HepG2 (cell line): ENCODE results near the gene MPV17L2. TPM values are rescaled to one million over a fixed set of nuclear protein-coding genes. Genes with fewer than 3 reads are reported as not detected.

Experiments used
- ATAC-seq: fragments of 200-7000 bp; cut with Tn5 transposase; 3 replicates; pipeline ENCODE4 v1.9.1; 2020; ENCODE audit warnings: mild to moderate bottlenecking, moderate library complexity
- BruUV-seq: library from RNA; stranded (reverse); fragments of 400-500 nt; replicated peaks from 2 replicates; lab custom pipeline; 2021; lab: Mats Ljungman, UMichigan
- CTCF ChIA-PET: fragments of 300-600 bp; formaldehyde crosslinking; extraction: SDS; loops from one replicate; lab custom pipeline; 2021; ENCODE audit warnings: low total read pairs, inconsistent platforms, low intra/inter-chr PET ratio; lab: Yijun Ruan, JAX
- POLR2A ChIA-PET: fragments of 350-600 bp; sonication (Branson Sonifier 250); formaldehyde crosslinking; loops from one replicate; lab custom pipeline; 2020; ENCODE audit warnings: antibody characterized with exemption, inconsistent platforms; lab: Yijun Ruan, JAX
- DNase-seq: peaks from one replicate; pipeline ENCODE4 v3.0.0-alpha.2; 2015; ENCODE audit warnings: low spot score
- FAIRE-seq: peaks from 3 replicates; lab custom pipeline; 2011; peaks lifted over from hg19 to GRCh38; lab: Jason Lieb, UNC
- H2AFZ ChIP-seq: one replicate; pipeline ENCODE4 v1.6.1; 2011; ENCODE audit warnings: low read length, inconsistent platforms
- H3K27ac ChIP-seq: fragments of 300-600 bp; 3 replicates; pipeline ENCODE4 v1.8.0; 2011; ENCODE audit warnings: mixed run types, mild to moderate bottlenecking, mixed read lengths, low read length, inconsistent platforms; ENCODE audit not compliant: insufficient read depth; ENCODE audit errors: extremely low read length
- H3K27me3 ChIP-seq, 2 experiments: fragments of 200-600 bp in 1 of 2; 2 replicates in 1 of 2; 3 replicates in 1 of 2; pipeline versions ENCODE4 v1.6.0 to v1.8.0; 2011; ENCODE audit warnings: low read length in 2 of 2, mild to moderate bottlenecking in 2 of 2, moderate library complexity in 2 of 2, inconsistent platforms in 1 of 2; ENCODE audit not compliant: insufficient read depth in 2 of 2, control insufficient read depth in 1 of 2
- H3K36me3 ChIP-seq, 2 experiments: fragments of 200-600 bp in 1 of 2; replicated peaks in 1 of 2; 2 replicates in 1 of 2; 3 replicates in 1 of 2; pipeline versions ENCODE4 v1.5.1 to v1.8.0; 2011; ENCODE audit warnings: low read length in 2 of 2, inconsistent platforms in 1 of 2; ENCODE audit not compliant: insufficient read depth in 2 of 2, control insufficient read depth in 1 of 2
- H3K4me1 ChIP-seq: 2 replicates; pipeline ENCODE4 v1.5.1; 2012; ENCODE audit warnings: low read length, inconsistent platforms; ENCODE audit not compliant: insufficient read depth
- H3K4me2 ChIP-seq: 2 replicates; pipeline ENCODE4 v1.6.0; 2011; ENCODE audit warnings: low read depth, low read length, inconsistent platforms
- H3K4me3 ChIP-seq, 3 experiments: fragments of 200-600 bp in 1 of 3; sonication (generic), shearing (Covaris generic) in 1 of 3; replicated peaks in 1 of 3; 2 replicates each; pipeline ENCODE4 v1.5.1; 2011 to 2016; ENCODE audit warnings: low read length in 3 of 3, inconsistent platforms in 2 of 3, low read depth in 2 of 3, mild to moderate bottlenecking in 2 of 3, control low read depth in 1 of 3, mixed read lengths in 1 of 3; ENCODE audit not compliant: insufficient read depth in 1 of 3
- H3K79me2 ChIP-seq: one replicate; pipeline ENCODE4 v1.6.1; 2011; ENCODE audit warnings: low read length, inconsistent platforms; ENCODE audit not compliant: insufficient read depth
- H3K9ac ChIP-seq: 2 replicates; pipeline ENCODE4 v1.6.0; 2011; ENCODE audit warnings: mild to moderate bottlenecking, low read depth, low read length, inconsistent platforms; ENCODE audit not compliant: insufficient read depth
- H3K9me3 ChIP-seq: 2 replicates; pipeline ENCODE4 v1.5.1; 2012; ENCODE audit warnings: mild to moderate bottlenecking, low read length
- H4K20me1 ChIP-seq: 2 replicates; pipeline ENCODE4 v1.6.0; 2011; ENCODE audit warnings: inconsistent platforms, mild to moderate bottlenecking, low read length, moderate library complexity; ENCODE audit not compliant: insufficient read depth
- AGO2 ChIP-seq: fragments of 200-400 bp; formaldehyde crosslinking; optimal IDR thresholded peaks from 2 replicates; pipeline ENCODE3; 2017; ENCODE audit warnings: mild to moderate bottlenecking, low read depth, low read length, moderate library complexity
- ARNTL ChIP-seq: sonication (generic); formaldehyde crosslinking; IDR thresholded peaks from 2 replicates; pipeline ENCODE4 v1.4.0; 2020; ENCODE audit warnings: mild to moderate bottlenecking, missing genetic modification reagents
- HDAC1 ChIP-seq: sonication (generic); formaldehyde crosslinking; IDR thresholded peaks from 2 replicates; pipeline ENCODE4 v1.5.1; 2020; ENCODE audit warnings: mild to moderate bottlenecking, missing genetic modification reagents
- HES4 ChIP-seq: sonication (generic); formaldehyde crosslinking; IDR thresholded peaks from 2 replicates; pipeline ENCODE4 v1.9.0; 2021; ENCODE audit warnings: mild to moderate bottlenecking, missing genetic modification reagents, borderline replicate concordance
- SALL1 ChIP-seq: sonication (generic); formaldehyde crosslinking; IDR thresholded peaks from 2 replicates; pipeline ENCODE4 v1.8.0; 2022; ENCODE audit warnings: mild to moderate bottlenecking, missing genetic modification reagents
- TCF12 ChIP-seq, 2 experiments: fragments of 450-650 bp in 1 of 2; sonication (generic) in 1 of 2; formaldehyde crosslinking in 1 of 2; IDR thresholded peaks; 2 replicates each; pipeline versions ENCODE4 v1.6.1 to v1.8.0; 2017 to 2022; ENCODE audit warnings: antibody characterized with exemption in 1 of 2, mild to moderate bottlenecking in 1 of 2, missing genetic modification reagents in 1 of 2, moderate library complexity in 1 of 2
- ZFP1 ChIP-seq: IDR thresholded peaks from 2 replicates; pipeline ENCODE4 v1.6.1; 2016
- ZNF768 ChIP-seq: sonication (generic); formaldehyde crosslinking; IDR thresholded peaks from 2 replicates; pipeline ENCODE4 v1.4.0; 2020; ENCODE audit warnings: missing genetic modification reagents
- WGBS: methylation state at CpG from one replicate; pipeline ENCODE4 v1.1.6; 2017; ENCODE audit warnings: low lambda C conversion rate; 5-methylcytosine and 5-hydroxymethylcytosine counted together
- in situ Hi-C: cut with HindIII; loops from 2 replicates; pipeline ENCODE4 v1.10.0; 2017; ENCODE audit warnings: low pct_unique_long_range_greater_than_20kb; ENCODE audit not compliant: extremely low pct_ligation_motif_present
- intact Hi-C: fragments of 100-400 bp; cut with micrococcal nuclease; formaldehyde crosslinking; loops from one replicate; pipeline ENCODE4 v1.10.0; 2022; ENCODE audit not compliant: unreplicated experiment
- polyA plus RNA-seq, 8 experiments: library from polyadenylated mRNA; depleted of rRNA in 3 of 8; stranded (reverse) in 7 of 8; unstranded in 1 of 8; fragments of >200 nt; fragmentation: Illumina TruSeq in 4 of 8; extraction: Trizol in 4 of 8; gene quantifications; 2 replicates each; pipeline versions ENCODE4 v1.2.1 to v1.2.3, GENCODE V29; 2011 to 2016; ENCODE audit warnings: low read depth in 4 of 8, missing spikeins in 1 of 8, mixed read lengths in 1 of 8; ENCODE audit not compliant: insufficient read depth in 1 of 8
- total RNA-seq, 5 experiments: library from RNA; depleted of rRNA; stranded (reverse); fragments of >200 nt; fragmentation: Illumina TruSeq; extraction: Trizol; gene quantifications; 2 replicates each; pipeline ENCODE4 v1.2.3, GENCODE V29; 2016; ENCODE audit warnings: low read depth in 1 of 5
- TF ChIP-seq, protein P1 (sequence below): sonication (generic); formaldehyde crosslinking; IDR thresholded peaks from 2 replicates; pipeline ENCODE4 v1.5.1; 2020; ENCODE audit warnings: mild to moderate bottlenecking, missing genetic modification reagents, moderate library complexity
- TF ChIP-seq, protein P2 (sequence below), 2 experiments: sonication (generic) in 1 of 2; formaldehyde crosslinking in 1 of 2; IDR thresholded peaks; 2 replicates each; pipeline versions ENCODE4 v1.4.0 to v1.6.1; 2016 to 2020; ENCODE audit warnings: borderline replicate concordance in 1 of 2, low read depth in 1 of 2, mild to moderate bottlenecking in 1 of 2, missing genetic modification reagents in 1 of 2
- TF ChIP-seq, protein P3 (sequence below): sonication (generic); formaldehyde crosslinking; IDR thresholded peaks from 2 replicates; pipeline ENCODE4 v1.4.0; 2020; ENCODE audit warnings: mild to moderate bottlenecking, missing genetic modification reagents

Gene MPV17L2
- total and polyA plus RNA-seq, 2 of the 13 experiments (the other 11 are each of a cell fraction or from before 2014, with no cell fraction given) = 13.6 to 16.7 TPM

DNA sequence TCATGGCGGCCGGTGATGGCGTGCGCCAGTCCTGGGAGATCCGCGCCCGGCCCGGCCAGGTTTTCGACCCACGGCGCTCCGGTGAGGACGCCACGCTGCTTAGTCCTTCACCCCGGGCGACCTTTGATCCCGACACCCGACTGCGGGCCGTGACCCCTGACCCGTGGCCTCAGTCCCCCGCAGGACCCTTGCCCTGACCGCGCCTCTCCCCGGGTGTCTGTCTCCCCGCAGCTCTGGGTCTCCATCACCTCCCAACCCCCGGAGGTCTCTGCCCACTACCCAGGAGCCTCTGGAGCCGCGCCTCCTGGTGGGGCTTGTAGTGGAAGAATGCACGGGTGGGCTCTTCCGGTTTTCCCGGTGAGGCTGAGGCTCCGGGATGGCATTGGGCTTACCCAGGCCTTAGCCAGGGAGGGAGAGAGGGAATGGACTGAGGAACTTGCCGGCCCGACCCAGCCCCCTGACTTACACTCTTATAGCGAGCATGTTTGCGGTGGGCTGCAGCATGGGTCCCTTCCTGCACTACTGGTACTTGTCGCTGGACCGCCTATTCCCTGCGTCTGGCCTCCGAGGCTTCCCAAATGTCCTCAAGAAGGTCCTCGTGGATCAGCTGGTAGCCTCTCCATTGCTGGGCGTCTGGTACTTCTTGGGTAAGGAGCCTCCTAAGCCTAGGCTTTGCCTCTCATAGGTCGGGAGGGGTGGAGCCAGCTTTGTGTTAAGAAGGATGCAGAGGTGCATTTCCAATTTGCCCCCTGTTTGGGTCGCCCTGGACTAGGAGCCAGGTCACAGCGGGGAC lies 566 bp downstream of the MPV17L2 start:
- intact Hi-C loops = no loop called here
- BruUV-seq = TSS peak; percentile 73
- peak; percentile 8 for ATAC-seq
- TF ChIP-seq ZFP1 = no peak
- TF ChIP-seq ZNF768 = 0 out of 2 replicates have a peak, but pooled peaks have one; percentile 39
- peak; percentile 10; the same call in 1 of the 2 replicates for TF ChIP-seq SALL1 (CRISPR knock-in tag)
- no peak for TF ChIP-seq TCF12 (IDR thresholded peaks at IDR 0.05)
- 0 out of 2 replicates have a peak, but pooled peaks have one; percentile 32 for TF ChIP-seq TCF12 (CRISPR knock-in tag; IDR thresholded peaks at IDR 0.05)
- peak; percentile 45 for TF ChIP-seq HDAC1 (CRISPR knock-in tag)
- TF ChIP-seq, protein P1, sequence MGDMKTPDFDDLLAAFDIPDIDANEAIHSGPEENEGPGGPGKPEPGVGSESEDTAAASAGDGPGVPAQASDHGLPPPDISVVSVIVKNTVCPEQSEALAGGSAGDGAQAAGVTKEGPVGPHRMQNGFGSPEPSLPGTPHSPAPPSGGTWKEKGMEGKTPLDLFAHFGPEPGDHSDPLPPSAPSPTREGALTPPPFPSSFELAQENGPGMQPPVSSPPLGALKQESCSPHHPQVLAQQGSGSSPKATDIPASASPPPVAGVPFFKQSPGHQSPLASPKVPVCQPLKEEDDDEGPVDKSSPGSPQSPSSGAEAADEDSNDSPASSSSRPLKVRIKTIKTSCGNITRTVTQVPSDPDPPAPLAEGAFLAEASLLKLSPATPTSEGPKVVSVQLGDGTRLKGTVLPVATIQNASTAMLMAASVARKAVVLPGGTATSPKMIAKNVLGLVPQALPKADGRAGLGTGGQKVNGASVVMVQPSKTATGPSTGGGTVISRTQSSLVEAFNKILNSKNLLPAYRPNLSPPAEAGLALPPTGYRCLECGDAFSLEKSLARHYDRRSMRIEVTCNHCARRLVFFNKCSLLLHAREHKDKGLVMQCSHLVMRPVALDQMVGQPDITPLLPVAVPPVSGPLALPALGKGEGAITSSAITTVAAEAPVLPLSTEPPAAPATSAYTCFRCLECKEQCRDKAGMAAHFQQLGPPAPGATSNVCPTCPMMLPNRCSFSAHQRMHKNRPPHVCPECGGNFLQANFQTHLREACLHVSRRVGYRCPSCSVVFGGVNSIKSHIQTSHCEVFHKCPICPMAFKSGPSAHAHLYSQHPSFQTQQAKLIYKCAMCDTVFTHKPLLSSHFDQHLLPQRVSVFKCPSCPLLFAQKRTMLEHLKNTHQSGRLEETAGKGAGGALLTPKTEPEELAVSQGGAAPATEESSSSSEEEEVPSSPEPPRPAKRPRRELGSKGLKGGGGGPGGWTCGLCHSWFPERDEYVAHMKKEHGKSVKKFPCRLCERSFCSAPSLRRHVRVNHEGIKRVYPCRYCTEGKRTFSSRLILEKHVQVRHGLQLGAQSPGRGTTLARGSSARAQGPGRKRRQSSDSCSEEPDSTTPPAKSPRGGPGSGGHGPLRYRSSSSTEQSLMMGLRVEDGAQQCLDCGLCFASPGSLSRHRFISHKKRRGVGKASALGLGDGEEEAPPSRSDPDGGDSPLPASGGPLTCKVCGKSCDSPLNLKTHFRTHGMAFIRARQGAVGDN = peak; percentile 2
- TF ChIP-seq, protein P2, sequence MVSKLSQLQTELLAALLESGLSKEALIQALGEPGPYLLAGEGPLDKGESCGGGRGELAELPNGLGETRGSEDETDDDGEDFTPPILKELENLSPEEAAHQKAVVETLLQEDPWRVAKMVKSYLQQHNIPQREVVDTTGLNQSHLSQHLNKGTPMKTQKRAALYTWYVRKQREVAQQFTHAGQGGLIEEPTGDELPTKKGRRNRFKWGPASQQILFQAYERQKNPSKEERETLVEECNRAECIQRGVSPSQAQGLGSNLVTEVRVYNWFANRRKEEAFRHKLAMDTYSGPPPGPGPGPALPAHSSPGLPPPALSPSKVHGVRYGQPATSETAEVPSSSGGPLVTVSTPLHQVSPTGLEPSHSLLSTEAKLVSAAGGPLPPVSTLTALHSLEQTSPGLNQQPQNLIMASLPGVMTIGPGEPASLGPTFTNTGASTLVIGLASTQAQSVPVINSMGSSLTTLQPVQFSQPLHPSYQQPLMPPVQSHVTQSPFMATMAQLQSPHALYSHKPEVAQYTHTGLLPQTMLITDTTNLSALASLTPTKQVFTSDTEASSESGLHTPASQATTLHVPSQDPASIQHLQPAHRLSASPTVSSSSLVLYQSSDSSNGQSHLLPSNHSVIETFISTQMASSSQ (IDR thresholded peaks at IDR 0.05; ENCODE audit: low read depth) = no peak
- TF ChIP-seq, protein P2 (CRISPR knock-in tag; IDR thresholded peaks at IDR 0.05; ENCODE audit: borderline replicate concordance) = peak; percentile 35; the same call in 1 of the 2 replicates
- peak; percentile 48 for TF ChIP-seq AGO2
- TF ChIP-seq HES4 (CRISPR knock-in tag) = 0 out of 2 replicates have a peak, but pooled peaks have one; percentile 43
- TF ChIP-seq, protein P3, sequence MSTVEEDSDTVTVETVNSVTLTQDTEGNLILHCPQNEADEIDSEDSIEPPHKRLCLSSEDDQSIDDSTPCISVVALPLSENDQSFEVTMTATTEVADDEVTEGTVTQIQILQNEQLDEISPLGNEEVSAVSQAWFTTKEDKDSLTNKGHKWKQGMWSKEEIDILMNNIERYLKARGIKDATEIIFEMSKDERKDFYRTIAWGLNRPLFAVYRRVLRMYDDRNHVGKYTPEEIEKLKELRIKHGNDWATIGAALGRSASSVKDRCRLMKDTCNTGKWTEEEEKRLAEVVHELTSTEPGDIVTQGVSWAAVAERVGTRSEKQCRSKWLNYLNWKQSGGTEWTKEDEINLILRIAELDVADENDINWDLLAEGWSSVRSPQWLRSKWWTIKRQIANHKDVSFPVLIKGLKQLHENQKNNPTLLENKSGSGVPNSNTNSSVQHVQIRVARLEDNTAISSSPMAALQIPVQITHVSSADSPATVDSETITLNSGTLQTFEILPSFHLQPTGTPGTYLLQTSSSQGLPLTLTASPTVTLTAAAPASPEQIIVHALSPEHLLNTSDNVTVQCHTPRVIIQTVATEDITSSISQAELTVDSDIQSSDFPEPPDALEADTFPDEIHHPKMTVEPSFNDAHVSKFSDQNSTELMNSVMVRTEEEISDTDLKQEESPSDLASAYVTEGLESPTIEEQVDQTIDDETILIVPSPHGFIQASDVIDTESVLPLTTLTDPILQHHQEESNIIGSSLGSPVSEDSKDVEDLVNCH (CRISPR knock-in tag) = no peak
- TF ChIP-seq ARNTL (CRISPR knock-in tag) = 0 out of 2 replicates have a peak, but pooled peaks have one; percentile 28

More for the DNA sequence above, 566 bp downstream of the MPV17L2 start:
- WGBS = 17% methylated on average over 13 of the region's 46 CpGs
- no peaks in the 10 kb centered on the region for H4K20me1 ChIP-seq
- ChIA-PET POLR2A (interaction anchor here (0.6 to 2.7 kb wide), 15 partner anchors 9 to 171 kb away, joined by 3 to 27 read pairs (median 4); partner anchors contain the start of genes JUND and RAB3A), CTCF (no interaction called here)
- peak overlapping the region; percentile 91 for H3K4me2 ChIP-seq
- peaks cover 3 to 14% of the 10 kb centered on the region in 2 experiments; a peak in 3 of 5 replicates for H3K36me3 ChIP-seq
- peak overlapping the region; percentile 73 for H3K27ac ChIP-seq
- no peaks in the 10 kb centered on the region; a peak in 1 of 5 replicates for H3K27me3 ChIP-seq
- H2AFZ ChIP-seq = no peak overlapping the region
- no peaks in the 10 kb centered on the region for H3K9me3 ChIP-seq
- no peak for DNase-seq
- H3K4me3 ChIP-seq = peak overlapping the region; percentile 68 to 84 (median 83)
- in situ Hi-C loops = no loop called here
- peaks cover 29% of the 10 kb centered on the region for H3K4me1 ChIP-seq
- peaks cover 7% of the 10 kb centered on the region for H3K79me2 ChIP-seq
- no peak for FAIRE-seq
- peak overlapping the region; percentile 71 for H3K9ac ChIP-seq
